Fibroblast of peridontal ligament (primary cell): ENCODE results near the gene KCNE1.
"Not testable (repeated sequence)": the region's sequence is repeated elsewhere in the genome, so short reads cannot be mapped to it uniquely, and the experiment has no call there.

Source experiments
- DNase-seq: peaks from one replicate; pipeline ENCODE4 v3.0.0-alpha.2; 2010; ENCODE audit errors: extremely low read depth

KCNE1 gene

GRCh38 chr21:34513129-34513675 lies 1.2 kb upstream of the KCNE1 start:
- DNase-seq, result no peak

GRCh38 chr21:34511181-34511580 lies 829 bp downstream of the KCNE1 start:
- no peak for DNase-seq

- peak; percentile 75 for DNase-seq
Measured at GRCh38 chr21:34510148-34511142, 1.6 kb downstream of the KCNE1 start.

- no peak for DNase-seq
Measured at GRCh38 chr21:34509151-34509550, 2.9 kb downstream of the KCNE1 start.

- no peak for DNase-seq
Measured at GRCh38 chr21:34504595-34504994, 7.4 kb downstream of the KCNE1 start.

GRCh38 chr21:34502480-34503106 lies 9.4 kb downstream of the KCNE1 start:
- no peak for DNase-seq

- DNase-seq, result no peak
Measured at GRCh38 chr21:34501716-34502115, 10.3 kb downstream of the KCNE1 start.

- DNase-seq, result no peak
Measured at GRCh38 chr21:34500191-34500590, 11.8 kb downstream of the KCNE1 start.

- DNase-seq, result no peak
Measured at GRCh38 chr21:34499116-34499515, 12.9 kb downstream of the KCNE1 start.

GRCh38 chr21:34498623-34499022 lies 13.4 kb downstream of the KCNE1 start:
- DNase-seq, result no peak

GRCh38 chr21:34483854-34484253 lies 28.2 kb downstream of the KCNE1 start:
- not testable (repeated sequence) for DNase-seq

- not testable (repeated sequence) for DNase-seq
Measured at GRCh38 chr21:34483435-34483834, 28.6 kb downstream of the KCNE1 start.

- DNase-seq, result not testable (repeated sequence)
Measured at GRCh38 chr21:34467333-34467732, 44.7 kb downstream of the KCNE1 start.

- DNase-seq, result not testable (repeated sequence)
Measured at GRCh38 chr21:34459426-34459825, 52.6 kb downstream of the KCNE1 start.

GRCh38 chr21:34458266-34458665 lies 53.7 kb downstream of the KCNE1 start:
- not testable (repeated sequence) for DNase-seq

- not testable (repeated sequence) for DNase-seq
Measured at GRCh38 chr21:34456180-34456579, 55.8 kb downstream of the KCNE1 start.

GRCh38 chr21:34455628-34456027 lies 56.4 kb downstream of the KCNE1 start:
- DNase-seq, result not testable (repeated sequence)

GRCh38 chr21:34447018-34447417 lies 65.0 kb downstream of the KCNE1 start:
- not testable (repeated sequence) for DNase-seq

GRCh38 chr21:34443486-34443885 lies 68.5 kb downstream of the KCNE1 start:
- DNase-seq, result not testable (repeated sequence)

GRCh38 chr21:34429710-34430109 lies 82.3 kb downstream of the KCNE1 start:
- DNase-seq, result not testable (repeated sequence)

GRCh38 chr21:34428441-34428840 lies 83.6 kb downstream of the KCNE1 start:
- not testable (repeated sequence) for DNase-seq

- not testable (repeated sequence) for DNase-seq
Measured at GRCh38 chr21:34427339-34427738, 84.7 kb downstream of the KCNE1 start.
